Measurements from ENCODE around the gene ONECUT3.

Gene ONECUT3

GRCh38 chr19:1718420-1719291 lies 34.6 kb upstream of the ONECUT3 start:
- Histone ChIP-seq H3K79me2 (ENCODE audit: low read length) (no peaks in the 10 kb centered on the region), H3K4me3 (ENCODE audit: low read length) (no peak overlapping the region), H4K20me1 (ENCODE audit: insufficient read depth, low read length) (no peaks in the 10 kb centered on the region), H2AFZ (ENCODE audit: low read depth, low read length) (no peak overlapping the region), H3K9ac (ENCODE audit: low read length) (no peak overlapping the region), H3K4me2 (ENCODE audit: low read length) (no peak overlapping the region), H3K9me3 (ENCODE audit: insufficient read depth, low read length) (no peaks in the 10 kb centered on the region), H3K27ac (ENCODE audit: low read length) (no peak overlapping the region), H3K36me3 (replicated peaks; ENCODE audit: low read depth, low read length) (no peaks in the 10 kb centered on the region), H3K27me3 (ENCODE audit: low read depth, low read length) (no peaks in the 10 kb centered on the region), H3K4me1 (ENCODE audit: low read length) (no peaks in the 10 kb centered on the region)
- no peak for TF ChIP-seq CTCF (IDR thresholded peaks at IDR 0.05; ENCODE audit: low read depth, low read length)
- TF ChIP-seq EZH2phosphoT487 (IDR thresholded peaks at IDR 0.05; ENCODE audit: low read depth), result no peak

- Histone ChIP-seq H3K27ac (ENCODE audit: low read length) (no peak overlapping the region), H3K4me3 (ENCODE audit: low read length) (no peak overlapping the region), H3K36me3 (replicated peaks; ENCODE audit: low read depth, low read length) (no peaks in the 10 kb centered on the region), H3K4me1 (ENCODE audit: low read length) (no peaks in the 10 kb centered on the region), H3K27me3 (ENCODE audit: low read depth, low read length) (no peaks in the 10 kb centered on the region), H3K4me2 (ENCODE audit: low read length) (no peak overlapping the region), H4K20me1 (ENCODE audit: insufficient read depth, low read length) (no peaks in the 10 kb centered on the region), H3K9me3 (ENCODE audit: insufficient read depth, low read length) (no peaks in the 10 kb centered on the region), H2AFZ (ENCODE audit: low read depth, low read length) (no peak overlapping the region), H3K79me2 (ENCODE audit: low read length) (no peaks in the 10 kb centered on the region), H3K9ac (ENCODE audit: low read length) (no peak overlapping the region)
- no peak for TF ChIP-seq EZH2phosphoT487 (IDR thresholded peaks at IDR 0.05; ENCODE audit: low read depth)
- TF ChIP-seq CTCF (IDR thresholded peaks at IDR 0.05; ENCODE audit: low read depth, low read length), result no peak
Observed at GRCh38 chr19:1719519-1719918, 33.8 kb upstream of the ONECUT3 start.

DNA sequence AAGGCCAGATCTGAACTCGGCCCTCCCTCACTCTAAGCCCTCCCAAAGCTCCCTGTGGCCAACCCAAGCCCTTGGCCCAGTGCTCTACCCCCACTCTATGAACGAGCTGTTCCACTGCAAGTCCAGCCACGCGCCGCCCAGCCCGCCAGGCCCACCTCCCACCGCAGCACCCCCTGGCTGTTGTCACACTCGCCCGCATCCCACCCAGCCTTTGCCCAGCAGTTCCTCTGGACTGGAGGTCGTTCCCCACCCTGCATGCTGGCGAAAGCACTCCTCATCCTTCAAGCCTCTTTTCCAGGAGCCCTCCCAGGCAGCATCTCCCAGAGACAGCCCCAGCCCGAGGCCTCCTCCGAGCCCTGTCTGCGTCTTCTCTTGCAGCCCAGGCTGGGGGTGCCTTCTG lies 33.1 kb upstream of the ONECUT3 start:
- Histone ChIP-seq H3K27me3 (ENCODE audit: low read depth, low read length) (no peaks in the 10 kb centered on the region), H3K4me3 (ENCODE audit: low read length) (no peak overlapping the region), H2AFZ (ENCODE audit: low read depth, low read length) (no peak overlapping the region), H4K20me1 (ENCODE audit: insufficient read depth, low read length) (no peaks in the 10 kb centered on the region), H3K9me3 (ENCODE audit: insufficient read depth, low read length) (no peaks in the 10 kb centered on the region), H3K9ac (ENCODE audit: low read length) (no peak overlapping the region), H3K27ac (ENCODE audit: low read length) (no peak overlapping the region), H3K4me2 (ENCODE audit: low read length) (no peak overlapping the region), H3K79me2 (ENCODE audit: low read length) (no peaks in the 10 kb centered on the region), H3K36me3 (replicated peaks; ENCODE audit: low read depth, low read length) (no peaks in the 10 kb centered on the region), H3K4me1 (ENCODE audit: low read length) (no peaks in the 10 kb centered on the region)
- no peak for TF ChIP-seq EZH2phosphoT487 (IDR thresholded peaks at IDR 0.05; ENCODE audit: low read depth)
- no peak for TF ChIP-seq CTCF (IDR thresholded peaks at IDR 0.05; ENCODE audit: low read depth, low read length)

DNA sequence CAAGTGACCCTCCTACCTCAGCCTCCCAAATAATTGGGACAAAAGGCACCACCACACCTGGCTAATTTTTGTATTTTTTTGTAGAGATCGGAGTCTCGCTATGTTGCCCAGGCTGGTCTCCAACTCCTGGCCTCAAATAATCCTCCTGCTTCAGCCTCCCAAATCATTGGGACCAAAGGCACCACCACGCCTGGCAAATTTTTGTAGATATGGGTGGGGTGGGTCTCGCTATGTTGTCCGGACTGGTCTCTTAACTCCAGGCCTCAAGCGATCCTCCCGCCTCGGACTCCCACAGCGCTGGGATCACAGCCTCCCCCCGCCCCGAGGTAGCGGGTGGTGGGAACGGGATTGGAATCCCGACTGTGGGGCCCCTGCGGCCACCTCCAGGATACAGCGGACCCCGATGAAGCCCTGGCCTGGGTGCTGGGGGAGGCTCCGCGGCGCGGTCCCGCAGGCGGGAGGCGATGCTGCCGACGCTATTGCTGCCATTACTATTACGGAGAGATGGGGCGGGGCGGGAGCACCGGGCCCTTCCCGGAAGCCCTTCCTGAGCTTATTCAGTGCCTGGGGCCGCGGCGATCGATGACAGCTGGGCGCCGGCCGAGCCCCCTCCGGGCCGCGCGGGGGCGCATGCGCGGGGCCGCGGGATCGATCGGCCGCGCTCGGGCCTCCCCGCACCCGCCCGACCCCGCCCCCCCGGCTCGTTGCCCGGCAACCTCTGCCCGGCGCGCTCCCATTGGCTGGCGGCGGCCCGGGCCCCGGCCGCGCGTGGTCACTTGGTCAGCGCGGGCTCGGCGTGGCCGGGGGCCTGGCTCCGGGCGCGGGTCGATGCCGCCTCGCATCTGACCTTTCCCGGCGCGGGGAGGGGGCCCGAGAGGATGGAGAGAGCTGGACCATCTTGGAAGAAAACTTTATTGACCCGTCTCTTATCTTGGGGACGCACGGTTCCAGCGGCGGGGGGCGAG lies 27.9 kb upstream of the ONECUT3 start:
- no peaks in the 10 kb centered on the region for H3K36me3 ChIP-seq (replicated peaks; ENCODE audit: low read depth, low read length)
- no peaks in the 10 kb centered on the region for H3K27me3 ChIP-seq (ENCODE audit: low read depth, low read length)
- no peak overlapping the region for H2AFZ ChIP-seq (ENCODE audit: low read depth, low read length)
- H3K4me2 ChIP-seq (ENCODE audit: low read length), result no peak overlapping the region
- H3K27ac ChIP-seq (ENCODE audit: low read length), result no peak overlapping the region
- H3K9ac ChIP-seq (ENCODE audit: low read length), result no peak overlapping the region
- TF ChIP-seq CTCF (IDR thresholded peaks at IDR 0.05; ENCODE audit: low read depth, low read length) (no peak), EZH2phosphoT487 (IDR thresholded peaks at IDR 0.05; ENCODE audit: low read depth) (no peak)
- no peaks in the 10 kb centered on the region for H3K4me1 ChIP-seq (ENCODE audit: low read length)
- H3K9me3 ChIP-seq (ENCODE audit: insufficient read depth, low read length), result no peaks in the 10 kb centered on the region
- H4K20me1 ChIP-seq (ENCODE audit: insufficient read depth, low read length), result no peaks in the 10 kb centered on the region
- H3K4me3 ChIP-seq (ENCODE audit: low read length), result no peak overlapping the region
- no peaks in the 10 kb centered on the region for H3K79me2 ChIP-seq (ENCODE audit: low read length)
